COLO668 (cell line): ENCODE results near the gene PRKACA.
"Not testable (repeated sequence)": the region's sequence is repeated elsewhere in the genome, so short reads cannot be mapped to it uniquely, and the experiment has no call there.

Experiments used
- DNase-seq: peaks from one replicate; lab custom pipeline; 2025; ENCODE audit not compliant: unreplicated experiment; lab: John Stamatoyannopoulos, UW

The PRKACA gene

DNA sequence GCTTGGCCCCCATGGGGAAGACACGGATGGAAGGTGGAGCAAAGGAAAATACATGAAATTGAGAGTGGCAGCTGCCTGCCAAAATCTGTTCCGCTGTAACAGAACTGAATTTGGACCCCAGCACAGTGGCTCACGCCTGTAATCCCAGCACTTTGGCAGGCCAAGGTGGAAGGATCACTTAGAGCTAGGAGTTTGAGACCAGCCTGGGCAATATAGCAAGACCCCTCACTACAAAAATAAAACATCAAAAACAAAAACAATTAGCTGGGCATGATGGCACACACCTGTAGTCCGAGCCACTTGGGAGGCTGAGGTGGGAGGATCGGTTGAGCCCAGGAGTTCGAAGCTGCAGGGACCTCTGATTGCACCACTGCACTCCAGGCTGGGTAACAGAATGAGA, 65.1 kb downstream of the PRKACA start:
- DNase-seq, result no peak

DNA sequence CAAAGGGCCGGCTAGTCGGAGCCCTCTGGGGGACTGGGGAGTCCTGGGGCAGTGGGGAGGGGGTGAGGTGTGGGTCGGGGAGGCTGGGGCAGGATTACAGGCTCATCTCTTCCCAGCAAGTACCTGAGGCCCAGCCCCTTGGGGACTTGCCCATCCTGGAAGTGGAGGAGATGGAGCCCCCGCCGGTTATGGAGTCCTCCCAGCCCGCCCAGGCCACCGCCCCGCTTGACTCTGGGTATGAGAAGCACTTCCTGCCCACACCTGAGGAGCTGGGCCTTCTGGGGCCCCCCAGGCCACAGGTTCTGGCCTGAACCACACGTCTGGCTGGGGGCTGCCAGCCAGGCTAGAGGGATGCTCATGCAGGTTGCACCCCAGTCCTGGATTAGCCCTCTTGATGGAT, 65.6 kb downstream of the PRKACA start:
- DNase-seq, result no peak

DNA sequence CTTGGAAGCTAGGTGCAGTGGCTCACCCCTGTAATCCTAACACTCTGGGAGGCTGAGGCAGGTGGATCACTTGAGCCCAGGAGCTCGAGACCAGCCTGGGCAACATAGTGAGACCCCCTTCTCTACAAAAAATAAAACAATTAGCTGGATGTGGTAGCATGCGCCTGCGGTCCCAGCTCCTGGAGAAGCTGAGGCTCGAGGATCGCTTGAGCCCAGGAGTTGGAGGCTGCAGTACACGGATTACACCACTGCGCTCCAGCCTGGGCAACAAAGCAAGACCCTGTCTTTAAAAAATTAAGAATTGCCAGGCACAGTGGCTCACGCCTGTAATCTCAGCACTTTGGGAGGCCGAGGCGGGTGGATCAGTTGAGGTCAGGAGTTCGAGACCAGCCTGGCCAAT, 66.6 kb downstream of the PRKACA start:
- DNase-seq, result not testable (repeated sequence)

DNA sequence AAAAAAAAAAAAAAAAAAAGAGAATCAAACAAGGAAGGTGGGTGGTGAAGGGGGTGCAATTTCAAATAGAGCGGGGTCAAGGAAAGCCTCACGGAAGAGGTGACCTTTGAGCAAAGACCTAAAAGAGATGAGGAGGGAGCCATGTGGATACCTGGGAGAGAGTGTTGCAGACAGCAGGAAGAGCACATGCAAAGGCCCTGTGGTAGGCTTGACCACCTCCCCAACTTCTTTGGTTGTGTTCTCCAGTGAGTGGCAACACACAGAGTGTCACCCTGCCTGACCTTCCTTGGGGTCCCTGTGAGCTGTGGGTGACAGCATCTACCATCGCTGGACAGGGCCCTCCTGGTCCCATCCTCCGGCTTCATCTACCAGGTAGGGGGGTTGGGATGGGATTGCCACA, 67.0 kb downstream of the PRKACA start:
- no peak for DNase-seq

DNA sequence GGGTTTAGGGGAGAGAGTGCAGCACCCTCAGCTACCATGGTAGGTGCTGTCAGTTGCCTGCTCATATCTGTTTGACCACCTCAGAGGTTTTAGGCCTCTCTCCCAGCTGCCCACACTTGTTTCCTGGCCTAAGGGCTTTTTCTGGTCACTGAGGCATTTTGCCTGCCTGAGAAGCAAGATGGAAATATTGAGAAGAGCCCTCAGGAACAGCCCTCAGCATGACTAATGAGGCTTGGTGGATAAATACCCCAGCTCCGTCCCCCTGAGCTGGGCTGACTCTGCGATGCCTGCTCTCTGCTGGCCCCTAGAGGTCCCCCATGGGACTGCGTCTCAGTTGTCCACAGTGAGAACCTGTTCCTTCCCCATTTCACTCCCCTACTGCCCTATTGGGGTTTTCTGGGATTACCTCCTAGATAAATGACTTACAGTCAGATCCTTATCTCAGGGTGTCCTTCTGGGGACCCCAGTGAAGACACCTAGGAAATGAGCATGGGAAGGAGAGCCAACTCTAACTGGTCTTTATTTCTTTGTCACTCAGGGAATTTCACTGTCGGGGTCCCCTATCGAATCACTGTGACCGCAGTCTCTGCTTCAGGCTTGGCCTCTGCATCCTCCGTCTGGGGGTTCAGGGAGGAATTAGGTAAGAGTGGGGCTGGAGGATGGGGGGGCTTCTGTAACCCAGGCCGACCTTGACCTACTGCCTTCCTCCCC, 69.0 kb downstream of the PRKACA start:
- peak; percentile 56 for DNase-seq

DNA sequence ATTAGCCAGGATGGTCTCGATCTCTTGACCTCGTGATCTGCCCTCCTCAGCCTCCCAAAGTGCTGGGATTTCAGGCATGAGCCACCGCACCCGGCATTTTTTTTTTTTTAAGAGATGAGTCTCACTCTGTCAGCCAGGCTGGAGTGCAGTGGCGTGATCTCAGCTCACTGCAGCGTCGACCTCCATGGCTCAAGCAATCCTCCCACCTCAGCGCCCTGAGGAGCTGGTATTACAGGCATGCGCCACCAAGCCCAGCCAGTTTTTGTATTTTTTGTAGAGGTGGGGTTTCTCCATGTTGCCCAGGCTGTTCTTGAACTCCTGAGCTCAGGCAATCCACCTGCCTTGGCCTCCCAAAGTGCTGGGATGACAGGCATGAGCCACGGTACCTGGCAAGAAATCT, 69.7 kb downstream of the PRKACA start:
- DNase-seq, result not testable (repeated sequence)

DNA sequence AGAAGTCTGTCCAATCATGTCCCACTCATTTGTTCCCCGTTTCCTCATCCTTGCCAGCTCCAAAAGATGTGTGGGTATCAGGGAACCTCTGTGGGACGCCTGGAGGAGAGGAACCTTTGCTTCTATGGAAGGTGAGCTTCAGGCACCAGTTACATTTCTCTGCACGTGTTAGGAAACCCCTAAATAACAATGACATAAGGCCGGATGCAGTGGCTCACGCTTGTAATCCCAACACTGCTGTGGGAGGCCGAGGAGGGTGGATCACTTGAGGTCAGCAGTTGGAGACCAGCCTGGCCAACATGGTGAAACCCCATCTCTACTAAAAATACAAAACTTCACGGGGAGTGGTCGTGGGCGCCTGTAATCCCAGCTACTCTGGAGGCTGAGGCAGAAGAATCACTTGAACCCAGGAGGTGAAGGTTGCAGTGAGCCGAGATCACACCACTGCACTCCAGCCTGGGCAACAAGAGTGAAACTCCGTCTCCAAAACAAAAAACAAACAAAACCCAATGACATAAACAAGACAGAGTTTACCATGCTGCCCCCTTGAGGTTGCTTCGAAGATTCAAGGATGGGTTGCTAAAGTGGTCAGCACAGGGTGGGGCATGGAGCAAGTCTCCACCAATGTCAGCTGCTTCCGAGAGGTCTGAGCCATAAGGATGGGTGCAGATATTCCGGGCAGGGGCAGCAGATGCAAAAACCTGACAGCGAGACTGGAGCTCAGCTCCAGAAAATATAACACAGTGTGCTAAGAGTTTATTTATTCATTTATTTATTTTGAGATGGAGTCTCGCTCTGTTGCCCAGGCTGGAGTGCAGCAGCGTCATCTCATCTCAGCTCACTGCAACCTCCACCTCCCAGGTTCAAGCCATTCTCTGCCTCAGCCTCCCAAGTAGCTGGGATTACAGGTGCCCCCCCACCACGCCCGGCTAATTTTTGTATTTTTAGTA, 74.6 kb downstream of the PRKACA start:
- DNase-seq, result peak; percentile 37
